Neural cell (in vitro differentiated cells): ENCODE results near the gene DDX19B. TPM values are rescaled to one million over a fixed set of nuclear protein-coding genes. Genes with fewer than 3 reads are reported as not detected.

Experiments used
- H2AFZ ChIP-seq: fragments of 200-600, 300-800 bp; sonication (generic), shearing (Covaris generic); 2 replicates; pipeline ENCODE4 v1.6.0; 2014; ENCODE audit warnings: low read depth, mild to moderate bottlenecking, antibody characterized with exemption, low read length, moderate library complexity
- H3F3A ChIP-seq: fragments of 200-600 bp; shearing (Covaris generic); 2 replicates; pipeline ENCODE4 v1.6.1; 2016; ENCODE audit warnings: mild to moderate bottlenecking, moderate library complexity, mixed read lengths, antibody characterized with exemption, low read length; ENCODE audit not compliant: insufficient read depth, poor library complexity, severe bottlenecking
- H3K27ac ChIP-seq: fragments of 200-600, 300-800 bp; sonication (generic), shearing (Covaris generic); 2 replicates; pipeline ENCODE4 v1.5.1; 2014; ENCODE audit warnings: mild to moderate bottlenecking, low read length, moderate library complexity
- H3K27me3 ChIP-seq: fragments of 300-800, 200-600 bp; sonication (generic), shearing (Covaris generic); 2 replicates; pipeline ENCODE4 v1.6.0; 2014; ENCODE audit warnings: mild to moderate bottlenecking, low read depth, low read length, moderate library complexity; ENCODE audit not compliant: insufficient read depth
- H3K36me3 ChIP-seq: fragments of 300-800, 200-600 bp; sonication (generic), shearing (Covaris generic); 2 replicates; pipeline ENCODE4 v1.5.1; 2014; ENCODE audit warnings: mild to moderate bottlenecking, antibody characterized with exemption, low read length, moderate library complexity; ENCODE audit not compliant: insufficient read depth
- H3K4me2 ChIP-seq: fragments of 300-800, 200-600 bp; sonication (generic), shearing (Covaris generic); 2 replicates; pipeline ENCODE4 v1.6.0; 2014; ENCODE audit warnings: mild to moderate bottlenecking, low read length
- H3K4me3 ChIP-seq: fragments of 300-800, 200-600 bp; sonication (generic), shearing (Covaris generic); 2 replicates; pipeline ENCODE4 v1.5.1; 2014; ENCODE audit warnings: mild to moderate bottlenecking, low read length, moderate library complexity
- H3K79me2 ChIP-seq: fragments of 200-600 bp; shearing (Covaris generic); replicated peaks from 2 replicates; pipeline ENCODE4 v1.6.0; 2014; ENCODE audit warnings: mild to moderate bottlenecking, low read length, moderate library complexity; ENCODE audit not compliant: insufficient read depth
- H3K9ac ChIP-seq: fragments of 300-800, 200-600 bp; sonication (generic), shearing (Covaris generic); 2 replicates; pipeline ENCODE4 v1.6.1; 2016; ENCODE audit warnings: mild to moderate bottlenecking, low read length, mixed read lengths
- H3K9me2 ChIP-seq: fragments of 200-600 bp; shearing (Covaris generic); 2 replicates; pipeline ENCODE4 v1.6.1; 2016; ENCODE audit warnings: mild to moderate bottlenecking, low read length, mixed read lengths; ENCODE audit not compliant: insufficient read depth
- H3K9me3 ChIP-seq: fragments of 200-600, 300-800 bp; sonication (generic), shearing (Covaris generic); 2 replicates; pipeline ENCODE4 v1.6.1; 2016; ENCODE audit warnings: mild to moderate bottlenecking, mixed run types, low read length, moderate library complexity, mixed read lengths
- H4K20me1 ChIP-seq: fragments of 200-600 bp; shearing (Covaris generic); 2 replicates; pipeline ENCODE4 v1.6.1; 2016; ENCODE audit warnings: mild to moderate bottlenecking, mixed run types; ENCODE audit not compliant: insufficient read depth
- CTCF ChIP-seq: fragments of 450-650 bp; IDR thresholded peaks from 2 replicates; pipeline ENCODE4 v1.5.1; 2014; ENCODE audit warnings: antibody characterized with exemption, mild to moderate bottlenecking, moderate library complexity; ENCODE audit not compliant: poor library complexity, severe bottlenecking
- EP300 ChIP-seq: fragments of 450-650 bp; conservative IDR thresholded peaks from 2 replicates; pipeline ENCODE4 v1.6.1; 2014; ENCODE audit warnings: antibody characterized with exemption, mild to moderate bottlenecking, moderate library complexity; ENCODE audit not compliant: poor library complexity, severe bottlenecking
- EZH2 ChIP-seq: fragments of 200-600, 300-800 bp; shearing (Covaris generic), sonication (generic); IDR thresholded peaks from 2 replicates; pipeline ENCODE4 v1.6.1; 2014; ENCODE audit warnings: antibody characterized with exemption, low read length, borderline replicate concordance, mild to moderate bottlenecking; ENCODE audit not compliant: insufficient read depth, poor library complexity, severe bottlenecking
- MXI1 ChIP-seq: fragments of 450-650 bp; conservative IDR thresholded peaks from 2 replicates; pipeline ENCODE4 v1.6.1; 2014; ENCODE audit warnings: antibody characterized with exemption, mild to moderate bottlenecking; ENCODE audit not compliant: poor library complexity, severe bottlenecking
- POLR2AphosphoS5 ChIP-seq: IDR thresholded peaks from 2 replicates; pipeline ENCODE4 v1.6.1; 2012
- RAD21 ChIP-seq: fragments of 450-650 bp; conservative IDR thresholded peaks from 2 replicates; pipeline ENCODE4 v1.6.1; 2014; ENCODE audit warnings: antibody characterized with exemption, mild to moderate bottlenecking, moderate library complexity
- SMC3 ChIP-seq: fragments of 450-650 bp; conservative IDR thresholded peaks from 2 replicates; pipeline ENCODE4 v1.6.1; 2014; ENCODE audit warnings: antibody characterized with exemption, mild to moderate bottlenecking, moderate library complexity; ENCODE audit not compliant: poor library complexity
- TAF1 ChIP-seq: IDR thresholded peaks from 2 replicates; pipeline ENCODE4 v1.6.1; 2012; ENCODE audit warnings: low read depth
- polyA plus RNA-seq: library from polyadenylated mRNA; depleted of rRNA; stranded (reverse); fragments of >200 nt; gene quantifications from 2 replicates; pipeline ENCODE4 v1.2.3, GENCODE V29; 2014
- TF ChIP-seq, protein P1 (sequence below): IDR thresholded peaks from 2 replicates; pipeline ENCODE4 v1.6.1; 2012; ENCODE audit warnings: borderline replicate concordance

The DDX19B gene
- polyA plus RNA-seq, 1 donor from 2014 or later: 47.8 TPM

- H3F3A ChIP-seq: no peaks in the 10 kb centered on the region
- H3K9ac ChIP-seq: no peak overlapping the region
- no peaks in the 10 kb centered on the region for H4K20me1 ChIP-seq
- H3K27me3 ChIP-seq: no peaks in the 10 kb centered on the region
- peak overlapping the region; percentile 84 for H3K4me3 ChIP-seq
- H3K36me3 ChIP-seq: no peaks in the 10 kb centered on the region
- TF ChIP-seq, protein P1, sequence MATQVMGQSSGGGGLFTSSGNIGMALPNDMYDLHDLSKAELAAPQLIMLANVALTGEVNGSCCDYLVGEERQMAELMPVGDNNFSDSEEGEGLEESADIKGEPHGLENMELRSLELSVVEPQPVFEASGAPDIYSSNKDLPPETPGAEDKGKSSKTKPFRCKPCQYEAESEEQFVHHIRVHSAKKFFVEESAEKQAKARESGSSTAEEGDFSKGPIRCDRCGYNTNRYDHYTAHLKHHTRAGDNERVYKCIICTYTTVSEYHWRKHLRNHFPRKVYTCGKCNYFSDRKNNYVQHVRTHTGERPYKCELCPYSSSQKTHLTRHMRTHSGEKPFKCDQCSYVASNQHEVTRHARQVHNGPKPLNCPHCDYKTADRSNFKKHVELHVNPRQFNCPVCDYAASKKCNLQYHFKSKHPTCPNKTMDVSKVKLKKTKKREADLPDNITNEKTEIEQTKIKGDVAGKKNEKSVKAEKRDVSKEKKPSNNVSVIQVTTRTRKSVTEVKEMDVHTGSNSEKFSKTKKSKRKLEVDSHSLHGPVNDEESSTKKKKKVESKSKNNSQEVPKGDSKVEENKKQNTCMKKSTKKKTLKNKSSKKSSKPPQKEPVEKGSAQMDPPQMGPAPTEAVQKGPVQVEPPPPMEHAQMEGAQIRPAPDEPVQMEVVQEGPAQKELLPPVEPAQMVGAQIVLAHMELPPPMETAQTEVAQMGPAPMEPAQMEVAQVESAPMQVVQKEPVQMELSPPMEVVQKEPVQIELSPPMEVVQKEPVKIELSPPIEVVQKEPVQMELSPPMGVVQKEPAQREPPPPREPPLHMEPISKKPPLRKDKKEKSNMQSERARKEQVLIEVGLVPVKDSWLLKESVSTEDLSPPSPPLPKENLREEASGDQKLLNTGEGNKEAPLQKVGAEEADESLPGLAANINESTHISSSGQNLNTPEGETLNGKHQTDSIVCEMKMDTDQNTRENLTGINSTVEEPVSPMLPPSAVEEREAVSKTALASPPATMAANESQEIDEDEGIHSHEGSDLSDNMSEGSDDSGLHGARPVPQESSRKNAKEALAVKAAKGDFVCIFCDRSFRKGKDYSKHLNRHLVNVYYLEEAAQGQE: no peak
- TF ChIP-seq EP300: no peak
- no peak for TF ChIP-seq SMC3
- no peak for TF ChIP-seq RAD21
- TF ChIP-seq EZH2: no peak
- TF ChIP-seq POLR2AphosphoS5: no peak
- TF ChIP-seq MXI1: no peak
- H3K4me2 ChIP-seq: no peak overlapping the region
- H3K79me2 ChIP-seq: peaks cover 51% of the 10 kb centered on the region
- no peak overlapping the region for H3K27ac ChIP-seq
- no peaks in the 10 kb centered on the region for H3K9me2 ChIP-seq
- H3K9me3 ChIP-seq: no peaks in the 10 kb centered on the region
- no peak overlapping the region for H2AFZ ChIP-seq
Observed at GRCh38 chr16:70301121-70301520, 2.1 kb downstream of the DDX19B start.

GRCh38 chr16:70302745-70303144, 3.8 kb downstream of the DDX19B start:
- Histone ChIP-seq H3K27ac (no peak overlapping the region), H3K79me2 (peaks cover 59% of the 10 kb centered on the region), H3K27me3 (no peaks in the 10 kb centered on the region), H3K9me3 (no peaks in the 10 kb centered on the region), H3K9ac (no peak overlapping the region), H3K4me3 (no peak overlapping the region), H3F3A (no peaks in the 10 kb centered on the region), H2AFZ (no peak overlapping the region), H3K4me2 (no peak overlapping the region), H4K20me1 (no peaks in the 10 kb centered on the region), H3K9me2 (no peaks in the 10 kb centered on the region), H3K36me3 (no peaks in the 10 kb centered on the region)
- TF ChIP-seq MXI1 (no peak), TAF1 (no peak), POLR2AphosphoS5 (no peak), SMC3 (no peak), RAD21 (no peak), EZH2 (no peak), CTCF (no peak), EP300 (no peak)
- TF ChIP-seq, protein P1: no peak
